ENCODE measurements around the gene HAX1.

- TF ChIP-seq POLR2A (IDR thresholded peaks at IDR 0.05) (no peak), CTCF (IDR thresholded peaks at IDR 0.05) (no peak)
These were observed 23.2 kb downstream of the HAX1 start for GRCh38 chr1:154295408-154296235.
